ENCODE measurements around the gene MCTP1.

Gene MCTP1

GRCh38 chr5:95078868-95079267 lies 206.0 kb downstream of the MCTP1 start:
- DNase-seq (ENCODE audit: low read depth in 2 of 2, low spot score in 1 of 2), result no peak

DNA sequence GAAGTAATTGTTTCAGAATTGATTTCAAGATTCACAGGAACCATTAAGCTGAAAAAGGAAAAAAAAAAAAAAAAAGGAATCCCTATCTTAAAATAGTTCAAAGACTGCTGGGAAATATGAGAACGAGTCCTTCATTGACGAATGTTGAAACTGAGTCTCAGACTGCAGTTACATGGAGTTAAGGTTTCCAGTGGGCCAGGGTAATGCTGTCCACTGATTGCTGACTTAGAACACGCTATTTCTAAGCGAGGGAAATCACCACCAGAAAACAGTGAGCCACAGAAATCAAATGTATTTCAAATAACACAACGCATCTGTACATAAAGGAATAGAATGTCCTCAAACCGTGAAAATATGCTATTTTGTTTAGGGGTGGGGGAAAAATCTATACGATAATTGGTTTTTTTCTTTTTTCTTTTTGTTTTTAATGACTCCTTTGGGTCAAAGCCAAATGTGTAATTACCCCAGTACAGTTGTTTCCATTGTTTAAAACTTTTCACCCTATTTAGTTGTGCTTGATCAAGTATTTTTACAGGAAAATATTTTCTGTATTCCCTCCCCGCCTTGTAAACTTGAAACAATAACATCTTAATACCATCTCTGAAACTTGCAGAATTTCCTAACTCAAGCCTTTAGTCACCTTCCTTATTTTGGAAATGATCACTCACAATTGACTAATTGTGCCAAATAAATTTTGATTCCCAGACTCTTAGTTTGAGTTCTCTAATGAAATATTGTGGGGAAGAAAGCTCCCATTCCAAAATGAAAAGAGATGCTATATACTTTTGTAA lies 208.3 kb downstream of the MCTP1 start:
- no peak for DNase-seq (ENCODE audit: low read depth in 2 of 2, low spot score in 1 of 2)

DNA sequence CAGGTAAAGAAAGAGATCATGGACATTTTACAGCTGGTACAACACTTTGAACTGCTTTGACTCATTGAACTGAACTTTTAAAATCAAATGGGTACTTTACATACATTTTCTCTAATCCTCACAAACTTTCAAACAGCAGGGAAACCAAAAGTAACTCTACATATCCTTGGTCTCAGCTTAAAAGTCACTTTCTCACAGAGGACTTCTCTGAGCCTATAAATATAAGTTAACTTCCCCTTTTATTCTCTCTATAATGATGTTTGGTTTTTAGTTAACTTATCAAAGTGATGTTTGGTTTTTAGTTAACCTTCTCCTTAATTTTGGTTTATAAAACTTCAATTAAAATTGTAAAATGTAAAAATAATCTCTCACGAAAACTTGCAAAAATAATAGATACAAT lies 209.8 kb downstream of the MCTP1 start:
- DNase-seq (ENCODE audit: low read depth in 2 of 2, low spot score in 1 of 2), result no peak

DNA sequence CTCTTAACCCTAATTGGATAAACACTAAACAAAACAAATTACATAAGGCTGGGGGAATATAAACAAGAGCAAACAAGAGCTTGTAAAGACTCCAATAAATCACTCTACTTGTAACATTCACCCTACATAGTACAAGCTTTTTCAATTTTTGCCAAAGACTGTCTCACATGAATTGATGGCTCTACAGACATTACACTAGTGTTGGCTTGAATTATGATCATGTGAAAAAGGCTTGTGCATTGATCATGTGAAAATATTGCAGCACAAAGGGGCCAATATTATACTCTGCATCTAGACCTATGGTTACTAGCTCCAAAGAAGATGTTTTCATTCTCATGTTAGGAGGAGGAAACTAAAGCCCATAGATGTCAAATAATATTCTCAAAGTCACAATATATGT lies 212.6 kb downstream of the MCTP1 start:
- DNase-seq (ENCODE audit: low read depth in 2 of 2, low spot score in 1 of 2), result no peak

GRCh38 chr5:95070866-95071265 lies 214.0 kb downstream of the MCTP1 start:
- no peak for DNase-seq (ENCODE audit: low read depth in 2 of 2, low spot score in 1 of 2)

DNA sequence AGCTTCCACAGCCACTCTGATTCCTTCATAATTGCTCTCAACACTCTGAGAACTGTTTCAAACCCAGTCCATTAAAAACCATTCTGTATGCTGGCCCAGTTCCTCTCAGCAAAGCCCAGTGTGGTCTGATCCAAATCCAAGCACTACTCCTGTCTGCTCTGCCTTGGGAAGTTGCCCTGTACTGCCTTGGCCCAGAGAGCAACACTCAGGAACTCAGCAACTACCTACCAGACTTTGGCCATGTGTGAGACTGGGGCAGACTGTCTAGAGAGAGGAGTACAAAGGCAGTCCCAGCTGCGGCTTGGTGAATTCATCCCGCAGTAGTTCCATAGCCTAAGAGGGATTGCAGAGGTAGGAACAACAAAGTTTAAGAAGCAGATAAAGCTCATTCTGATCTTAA lies 214.4 kb downstream of the MCTP1 start:
- DNase-seq (ENCODE audit: low read depth in 2 of 2, low spot score in 1 of 2), result no peak

- no peak for DNase-seq (ENCODE audit: low read depth in 2 of 2, low spot score in 1 of 2)
Observed at GRCh38 chr5:95069948-95070347, 214.9 kb downstream of the MCTP1 start.

DNA sequence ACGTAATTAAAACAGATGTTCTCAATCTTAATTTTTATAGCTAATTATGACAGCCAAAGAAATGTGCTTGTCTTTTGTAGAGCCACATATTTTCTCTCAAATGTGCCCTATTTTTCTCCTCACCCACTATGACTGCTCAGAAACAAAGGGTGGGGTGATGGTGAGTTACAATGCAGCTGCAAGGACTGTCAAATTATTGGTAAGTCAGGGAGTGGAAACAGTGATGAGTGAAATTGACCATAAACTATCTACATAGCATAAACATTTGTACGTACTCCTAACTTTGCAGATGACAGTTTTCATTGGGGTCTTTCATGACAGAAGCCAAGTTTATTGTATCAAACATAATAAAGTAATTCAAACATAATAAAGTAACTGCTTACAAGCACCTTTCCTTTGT lies 215.9 kb downstream of the MCTP1 start:
- DNase-seq (ENCODE audit: low read depth in 2 of 2, low spot score in 1 of 2), result no peak

DNA sequence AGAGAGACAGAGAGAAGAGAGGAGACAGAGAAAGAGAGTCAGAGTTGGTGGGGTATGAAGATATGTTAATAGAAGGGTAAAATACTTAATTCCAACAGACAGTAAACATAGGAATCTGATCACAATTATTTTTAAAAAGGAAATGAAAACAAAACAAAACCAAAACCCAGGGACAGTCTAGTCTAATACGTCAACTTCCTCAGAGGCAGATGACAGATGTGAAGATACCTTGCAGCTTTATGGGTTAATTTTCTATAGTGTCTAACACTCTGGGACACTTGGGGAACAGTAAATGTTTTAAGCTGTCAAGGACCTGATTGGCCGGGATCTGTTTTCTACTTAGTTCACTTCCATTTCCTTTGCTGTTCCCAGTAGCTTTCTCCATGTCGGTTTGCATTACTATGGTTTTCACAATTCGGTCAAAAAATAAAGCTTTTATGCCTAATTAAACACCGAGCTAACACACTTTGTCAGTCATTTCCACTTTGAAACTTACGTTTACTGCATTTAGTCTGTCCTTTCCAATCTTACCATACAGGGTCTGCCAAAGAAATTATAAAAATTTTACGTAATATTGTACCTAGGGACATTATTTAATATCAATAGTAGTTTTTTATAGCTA lies 216.5 kb downstream of the MCTP1 start:
- no peak for DNase-seq (ENCODE audit: low read depth in 2 of 2, low spot score in 1 of 2)

GRCh38 chr5:95066048-95066447 lies 218.8 kb downstream of the MCTP1 start:
- no peak for DNase-seq (ENCODE audit: low read depth in 2 of 2, low spot score in 1 of 2)

DNA sequence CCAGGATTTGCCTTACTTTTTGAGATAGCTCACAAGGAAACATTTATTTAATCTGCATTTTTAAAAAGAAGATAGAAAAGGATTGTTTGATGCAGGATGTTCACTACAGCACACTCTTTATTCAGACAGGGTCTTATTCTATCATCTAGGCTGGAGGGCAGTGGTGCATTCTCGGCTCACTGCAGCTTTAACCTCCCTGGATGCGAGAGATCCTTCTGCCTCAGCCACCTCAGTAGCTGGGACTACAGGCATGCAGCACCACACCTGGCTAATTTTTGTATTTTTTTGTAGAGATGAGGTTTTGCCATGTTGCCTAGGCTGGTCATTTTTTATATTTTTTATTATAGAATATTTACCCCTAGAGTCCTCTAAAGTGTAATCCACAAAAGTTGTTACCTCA lies 221.4 kb downstream of the MCTP1 start:
- DNase-seq (ENCODE audit: low read depth in 2 of 2, low spot score in 1 of 2), result no peak

- no peak for DNase-seq (ENCODE audit: low read depth in 2 of 2, low spot score in 1 of 2)
Observed at GRCh38 chr5:95060098-95060497, 224.8 kb downstream of the MCTP1 start.

- DNase-seq (ENCODE audit: low read depth in 2 of 2, low spot score in 1 of 2), result no peak
Observed at GRCh38 chr5:95059636-95060035, 225.3 kb downstream of the MCTP1 start.

DNA sequence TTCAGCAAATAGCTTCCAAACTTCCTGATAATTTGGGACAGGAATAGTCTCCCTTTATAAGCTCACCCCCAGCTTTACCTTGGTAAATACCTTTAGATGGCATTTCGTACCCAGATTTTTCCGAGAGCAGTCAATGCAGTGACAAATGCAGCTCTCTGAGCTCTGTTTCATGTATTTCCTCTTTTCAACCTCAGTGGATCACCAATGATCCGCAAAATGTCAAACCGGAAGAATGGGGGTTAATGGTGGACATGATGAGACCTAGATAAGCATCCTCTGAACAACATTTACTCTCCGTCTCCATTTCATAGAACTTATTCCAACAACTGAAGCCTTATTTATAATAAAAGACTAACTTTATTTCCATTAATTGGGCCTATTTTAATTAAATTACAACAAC lies 227.3 kb downstream of the MCTP1 start:
- DNase-seq (ENCODE audit: low read depth in 2 of 2, low spot score in 1 of 2), result no peak

DNA sequence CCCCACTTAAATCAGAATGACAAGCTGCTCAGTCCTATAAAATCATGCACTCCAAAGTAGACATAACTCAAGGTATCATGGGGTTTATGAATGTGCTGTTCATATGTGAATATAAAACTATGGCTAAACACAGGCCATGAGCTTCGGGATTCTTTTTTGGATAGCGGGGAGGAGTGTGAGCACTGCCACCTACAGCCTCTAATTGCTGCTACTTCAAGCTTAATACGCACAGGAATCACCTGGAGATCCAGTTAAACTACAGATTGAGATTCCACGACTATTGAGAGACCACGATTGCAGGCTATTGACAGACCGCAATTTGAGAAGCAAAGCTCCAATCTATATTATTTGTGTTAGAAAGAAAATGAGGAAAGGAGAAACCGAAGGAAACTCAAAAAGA lies 231.6 kb downstream of the MCTP1 start:
- DNase-seq (ENCODE audit: low read depth in 2 of 2, low spot score in 1 of 2), result no peak

DNA sequence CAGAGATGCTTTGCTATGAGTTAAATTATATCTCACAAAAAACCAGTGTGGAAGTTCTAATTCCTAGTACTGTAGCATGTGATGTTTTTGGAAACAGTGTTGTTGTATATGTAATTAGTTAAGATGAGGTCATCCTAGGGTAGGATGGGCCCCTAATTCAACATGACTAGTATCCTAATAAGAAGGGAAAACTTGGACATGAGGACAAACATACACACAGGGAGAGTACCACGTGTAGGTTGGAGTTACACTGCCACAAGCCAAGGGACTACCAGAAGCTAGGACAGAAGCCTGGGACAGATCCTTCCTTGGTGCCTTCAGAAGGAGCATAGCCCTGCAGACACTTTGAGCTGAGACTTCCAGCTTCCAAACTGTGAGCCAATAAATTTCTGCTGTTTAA lies 234.2 kb downstream of the MCTP1 start:
- no peak for DNase-seq (ENCODE audit: low read depth in 2 of 2, low spot score in 1 of 2)

DNA sequence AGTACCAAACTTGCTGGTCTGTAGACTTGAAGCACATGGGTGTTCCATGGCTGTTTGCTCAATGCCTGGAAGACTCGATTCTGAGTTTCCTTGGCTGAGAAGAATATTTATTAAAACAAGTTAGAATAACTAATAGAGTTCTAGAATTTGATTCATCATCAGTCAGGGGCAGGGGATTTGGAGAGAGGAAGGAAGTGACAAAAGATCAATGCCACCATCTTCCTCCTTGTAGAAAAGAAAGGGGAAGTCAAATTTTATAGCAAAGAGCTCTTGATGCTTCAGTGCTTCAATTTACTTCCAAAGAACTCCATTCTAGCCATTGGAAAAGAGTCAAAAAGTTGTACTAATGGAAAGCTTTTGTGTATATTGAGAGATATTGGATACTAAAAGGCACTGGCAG lies 236.3 kb downstream of the MCTP1 start:
- no peak for DNase-seq (ENCODE audit: low read depth in 2 of 2, low spot score in 1 of 2)

DNA sequence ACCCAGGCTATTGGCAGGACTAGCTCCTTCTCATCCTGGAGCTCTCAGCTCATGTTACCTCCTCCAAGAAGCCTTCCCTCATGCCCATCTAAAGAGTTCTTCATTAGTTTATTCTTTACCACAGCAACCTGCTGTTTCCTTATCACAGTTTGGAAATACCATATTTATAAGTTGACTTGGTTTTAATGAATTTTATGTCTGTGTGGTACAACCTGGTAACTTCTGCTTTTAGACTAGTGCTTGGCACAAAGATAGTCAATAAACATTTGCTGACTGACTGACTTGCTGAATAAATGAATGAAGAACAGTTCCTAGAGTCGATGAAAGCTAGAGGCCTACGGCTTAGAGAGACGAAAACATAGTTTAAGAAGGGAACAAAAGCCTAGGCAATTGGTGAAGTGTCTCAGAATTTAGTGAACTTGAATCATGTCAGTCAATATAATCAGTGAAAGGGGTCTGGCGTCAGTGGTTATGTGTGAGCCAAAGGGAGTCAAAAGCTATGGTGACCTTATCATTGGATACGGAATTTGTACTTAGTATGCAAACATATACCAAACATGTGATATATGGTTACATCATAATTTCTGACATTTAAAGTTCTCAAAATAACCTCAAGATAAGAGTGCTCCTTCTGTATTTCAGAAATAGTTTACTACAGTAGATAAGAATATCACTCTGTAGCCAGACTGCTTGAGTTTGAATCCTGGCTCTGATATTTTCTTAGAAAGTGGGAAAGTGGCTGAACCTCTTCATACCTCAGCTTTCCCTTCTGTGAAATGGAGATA lies 239.5 kb downstream of the MCTP1 start:
- no peak for DNase-seq (ENCODE audit: low read depth in 2 of 2, low spot score in 1 of 2)

GRCh38 chr5:95044096-95044495 lies 240.8 kb downstream of the MCTP1 start:
- DNase-seq (ENCODE audit: low read depth in 2 of 2, low spot score in 1 of 2), result no peak

DNA sequence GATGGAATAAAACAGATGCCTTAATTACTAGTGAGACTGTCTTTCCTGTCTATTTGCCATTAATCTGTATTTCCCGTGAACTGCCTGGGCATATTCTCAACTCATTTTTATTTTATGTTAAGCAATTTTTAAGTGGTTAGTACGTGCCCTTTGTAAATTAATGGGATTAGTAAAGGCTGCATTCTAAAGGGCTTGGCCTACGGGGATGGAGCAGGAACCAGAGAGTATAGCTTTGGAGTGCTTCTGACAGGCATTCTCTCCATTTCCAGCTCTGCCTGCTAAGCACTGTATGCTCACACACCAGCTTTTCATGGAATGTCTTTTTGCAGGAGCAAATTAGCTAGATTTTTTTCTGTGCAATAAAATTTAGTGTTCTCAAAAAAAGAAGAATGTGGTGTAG lies 241.2 kb downstream of the MCTP1 start:
- no peak for DNase-seq (ENCODE audit: low read depth in 2 of 2, low spot score in 1 of 2)

DNA sequence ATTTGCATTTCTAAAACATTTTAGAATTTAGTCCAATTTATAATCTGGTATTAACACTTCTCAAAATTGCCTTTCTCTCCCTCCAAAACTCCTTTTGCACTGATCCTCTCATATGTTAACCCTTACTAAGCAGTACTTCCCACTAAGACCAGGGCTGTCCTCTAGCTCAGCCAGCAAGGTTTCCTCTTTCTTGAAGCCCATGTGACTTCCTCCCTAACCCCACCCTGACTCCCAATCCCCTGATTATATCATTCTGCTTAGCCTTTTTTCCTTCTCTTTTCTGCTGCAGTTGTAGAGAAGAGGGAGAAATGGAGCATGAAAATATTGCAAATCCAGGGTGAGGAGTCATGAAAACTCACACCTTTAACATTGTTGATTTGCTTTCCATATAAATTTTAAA lies 241.7 kb downstream of the MCTP1 start:
- DNase-seq (ENCODE audit: low read depth in 2 of 2, low spot score in 1 of 2), result no peak

GRCh38 chr5:95042037-95042436 lies 242.9 kb downstream of the MCTP1 start:
- DNase-seq (ENCODE audit: low read depth in 2 of 2, low spot score in 1 of 2), result no peak
